ENCODE measurements around the gene CYSTM1.

GRCh38 chr5:140208065-140208464 lies 33.1 kb downstream of the CYSTM1 start:
- TF ChIP-seq, protein P1, sequence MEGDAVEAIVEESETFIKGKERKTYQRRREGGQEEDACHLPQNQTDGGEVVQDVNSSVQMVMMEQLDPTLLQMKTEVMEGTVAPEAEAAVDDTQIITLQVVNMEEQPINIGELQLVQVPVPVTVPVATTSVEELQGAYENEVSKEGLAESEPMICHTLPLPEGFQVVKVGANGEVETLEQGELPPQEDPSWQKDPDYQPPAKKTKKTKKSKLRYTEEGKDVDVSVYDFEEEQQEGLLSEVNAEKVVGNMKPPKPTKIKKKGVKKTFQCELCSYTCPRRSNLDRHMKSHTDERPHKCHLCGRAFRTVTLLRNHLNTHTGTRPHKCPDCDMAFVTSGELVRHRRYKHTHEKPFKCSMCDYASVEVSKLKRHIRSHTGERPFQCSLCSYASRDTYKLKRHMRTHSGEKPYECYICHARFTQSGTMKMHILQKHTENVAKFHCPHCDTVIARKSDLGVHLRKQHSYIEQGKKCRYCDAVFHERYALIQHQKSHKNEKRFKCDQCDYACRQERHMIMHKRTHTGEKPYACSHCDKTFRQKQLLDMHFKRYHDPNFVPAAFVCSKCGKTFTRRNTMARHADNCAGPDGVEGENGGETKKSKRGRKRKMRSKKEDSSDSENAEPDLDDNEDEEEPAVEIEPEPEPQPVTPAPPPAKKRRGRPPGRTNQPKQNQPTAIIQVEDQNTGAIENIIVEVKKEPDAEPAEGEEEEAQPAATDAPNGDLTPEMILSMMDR (IDR thresholded peaks at IDR 0.05) = no peak
- no peak for TF ChIP-seq POLR2AphosphoS5 (IDR thresholded peaks at IDR 0.05)

Data from sigmoid colon (tissue), 4 donors.